Duodenal mucosa (tissue), 2 donors: ENCODE measurements around the gene UVRAG.
"Not testable (repeated sequence)": the region's sequence is repeated elsewhere in the genome, so short reads cannot be mapped to it uniquely, and the experiment has no call there.

Source experiments
- H3K27ac ChIP-seq: one replicate; pipeline ENCODE4 v1.7.0; 2013; ENCODE audit warnings: low read depth, low read length
- H3K27me3 ChIP-seq, 2 donors: one replicate each; pipeline ENCODE4 v1.7.0; 2013; ENCODE audit warnings: low read length in 2 of 2, control low read depth in 1 of 2; ENCODE audit not compliant: insufficient read depth in 2 of 2, control insufficient read depth in 1 of 2
- H3K36me3 ChIP-seq, 2 donors: one replicate each; pipeline ENCODE4 v1.7.0; 2013; ENCODE audit warnings: low read length in 2 of 2, control low read depth in 1 of 2; ENCODE audit not compliant: insufficient read depth in 2 of 2, control insufficient read depth in 1 of 2
- H3K4me1 ChIP-seq, 2 donors: one replicate each; pipeline ENCODE4 v1.7.0; 2013; ENCODE audit warnings: low read length in 2 of 2, control low read depth in 1 of 2; ENCODE audit not compliant: insufficient read depth in 2 of 2, control insufficient read depth in 1 of 2
- H3K4me3 ChIP-seq, 2 donors: one replicate each; pipeline ENCODE4 v1.7.0; 2013; ENCODE audit warnings: low read length in 2 of 2, low read depth in 1 of 2
- H3K9ac ChIP-seq, 2 donors: one replicate each; pipeline ENCODE4 v1.7.0; 2013; ENCODE audit warnings: low read length in 2 of 2, low read depth in 1 of 2
- H3K9me3 ChIP-seq, 2 donors: one replicate each; pipeline ENCODE4 v1.7.0; 2013; ENCODE audit warnings: low read length in 2 of 2, control low read depth in 1 of 2; ENCODE audit not compliant: control insufficient read depth in 1 of 2

UVRAG gene

GRCh38 chr11:75930534-75930933, 115.5 kb downstream of the UVRAG start:
- no peaks in the 10 kb centered on the region for H3K36me3 ChIP-seq
- H3K27me3 ChIP-seq: no peaks in the 10 kb centered on the region
- H3K9ac ChIP-seq: no peak overlapping the region
- no peak overlapping the region for H3K4me3 ChIP-seq
- no peak overlapping the region for H3K27ac ChIP-seq
- H3K9me3 ChIP-seq: no peaks in the 10 kb centered on the region
- H3K4me1 ChIP-seq: peaks cover 10 to 18% of the 10 kb centered on the region in 2 donors

DNA sequence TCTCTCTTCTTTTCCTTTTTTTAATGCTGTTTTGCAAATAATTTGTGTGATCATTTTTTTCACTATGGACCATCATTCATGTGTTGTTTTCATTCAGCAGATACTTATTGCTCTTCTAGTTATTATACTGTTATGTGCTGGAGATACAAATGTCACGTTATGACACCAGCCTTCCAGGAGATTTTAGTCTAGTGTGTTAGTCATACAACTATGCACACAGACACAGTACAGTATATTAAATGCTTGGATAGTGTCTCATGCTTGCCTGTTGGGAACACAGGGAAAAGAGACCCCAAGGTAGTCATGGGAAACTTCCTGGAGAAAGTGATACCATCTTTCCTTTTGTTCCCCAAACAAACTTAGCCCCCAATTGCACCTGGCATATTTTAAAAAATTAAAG, 116.1 kb downstream of the UVRAG start:
- no peaks in the 10 kb centered on the region for H3K27me3 ChIP-seq
- H3K4me3 ChIP-seq: no peak overlapping the region
- H3K9ac ChIP-seq: no peak overlapping the region
- no peaks in the 10 kb centered on the region for H3K9me3 ChIP-seq
- peaks cover 4 to 13% of the 10 kb centered on the region in 2 donors for H3K4me1 ChIP-seq
- no peaks in the 10 kb centered on the region for H3K36me3 ChIP-seq
- H3K27ac ChIP-seq: no peak overlapping the region

GRCh38 chr11:75933736-75934135, 118.7 kb downstream of the UVRAG start:
- H3K9ac ChIP-seq, H3K27ac ChIP-seq, H3K36me3 ChIP-seq, H3K27me3 ChIP-seq, H3K4me1 ChIP-seq, H3K9me3 ChIP-seq, H3K4me3 ChIP-seq: not testable (repeated sequence)

GRCh38 chr11:75934851-75935250, 119.8 kb downstream of the UVRAG start:
- Histone ChIP-seq H3K36me3 (no peaks in the 10 kb centered on the region), H3K9me3 (no peaks in the 10 kb centered on the region), H3K4me1 (peaks cover under 1 to 1% of the 10 kb centered on the region in 2 donors), H3K27me3 (no peaks in the 10 kb centered on the region), H3K9ac (no peak overlapping the region), H3K4me3 (no peak overlapping the region), H3K27ac (no peak overlapping the region)

- H3K27ac ChIP-seq: no peak overlapping the region
- H3K9me3 ChIP-seq: no peaks in the 10 kb centered on the region
- no peaks in the 10 kb centered on the region for H3K36me3 ChIP-seq
- peaks cover 0 to 3% of the 10 kb centered on the region in 2 donors for H3K4me1 ChIP-seq
- no peaks in the 10 kb centered on the region for H3K27me3 ChIP-seq
- no peak overlapping the region for H3K9ac ChIP-seq
- no peak overlapping the region for H3K4me3 ChIP-seq
Observed at GRCh38 chr11:75938543-75938942, 123.5 kb downstream of the UVRAG start.

DNA sequence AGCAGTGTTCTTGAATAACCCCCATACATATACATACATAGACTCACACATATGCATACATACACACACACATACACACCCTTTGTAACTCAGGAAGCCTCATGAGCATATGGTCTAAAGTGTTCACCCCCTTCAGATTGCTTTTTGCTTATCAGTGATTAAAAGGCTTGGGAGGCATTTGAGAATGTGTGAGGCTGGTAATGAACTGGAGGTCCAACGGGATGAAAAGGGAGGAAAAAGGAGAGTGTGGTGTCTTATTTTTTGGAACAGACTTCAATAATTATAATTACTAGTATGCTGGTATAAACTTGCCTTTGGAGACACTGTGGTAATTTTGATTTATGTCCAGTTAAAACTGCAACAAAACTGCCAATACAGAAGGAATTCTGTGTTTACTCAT, 124.5 kb downstream of the UVRAG start:
- Histone ChIP-seq H3K4me1 (peaks cover 0 to 10% of the 10 kb centered on the region in 2 donors), H3K27ac (no peak overlapping the region), H3K9me3 (no peaks in the 10 kb centered on the region), H3K4me3 (no peak overlapping the region), H3K36me3 (no peaks in the 10 kb centered on the region), H3K9ac (no peak overlapping the region), H3K27me3 (no peaks in the 10 kb centered on the region)

DNA sequence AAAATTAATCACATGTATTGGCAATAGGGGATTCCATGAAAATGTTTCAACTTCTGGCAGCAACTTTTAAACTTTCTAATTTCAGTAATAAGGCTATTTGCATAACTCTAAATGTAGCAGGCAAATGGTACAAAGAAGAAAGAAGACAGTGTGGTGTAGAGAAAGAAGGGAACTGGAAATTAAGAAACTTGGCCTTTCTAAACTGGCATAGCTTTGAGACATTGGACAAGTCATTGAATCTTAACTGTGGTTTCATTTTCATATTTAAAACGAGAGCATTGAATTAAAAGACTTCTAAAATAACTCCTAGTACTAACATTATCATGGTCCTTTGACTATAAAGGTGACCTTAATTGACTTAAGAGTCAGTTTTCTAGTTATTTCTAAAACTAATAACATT, 125.0 kb downstream of the UVRAG start:
- Histone ChIP-seq H3K4me1 (peaks cover 0 to 10% of the 10 kb centered on the region in 2 donors), H3K9ac (no peak overlapping the region), H3K4me3 (no peak overlapping the region), H3K27ac (no peak overlapping the region), H3K27me3 (no peaks in the 10 kb centered on the region), H3K36me3 (no peaks in the 10 kb centered on the region), H3K9me3 (no peaks in the 10 kb centered on the region)

DNA sequence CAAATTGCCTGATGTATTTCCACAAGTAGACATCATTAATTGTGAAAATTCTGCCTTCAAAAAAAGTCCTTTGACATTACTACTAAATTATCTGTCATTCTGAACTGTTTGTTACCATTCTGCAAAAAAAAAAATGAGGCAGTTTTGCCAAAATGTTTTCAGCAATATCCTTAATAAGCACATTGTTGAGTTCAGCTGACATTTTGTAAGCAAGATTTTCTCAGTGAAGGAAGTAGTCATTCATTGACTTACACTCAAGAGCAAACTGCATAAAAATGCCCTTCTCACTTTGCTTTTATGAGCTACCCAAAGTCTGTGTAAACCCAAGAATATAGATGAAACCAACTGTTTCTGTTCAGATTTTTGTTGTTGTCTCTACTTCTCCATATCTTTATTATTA, 125.9 kb downstream of the UVRAG start:
- Histone ChIP-seq H3K27ac (no peak overlapping the region), H3K4me3 (no peak overlapping the region), H3K9me3 (no peaks in the 10 kb centered on the region), H3K9ac (no peak overlapping the region), H3K4me1 (peaks cover 4 to 14% of the 10 kb centered on the region in 2 donors), H3K36me3 (no peaks in the 10 kb centered on the region), H3K27me3 (no peaks in the 10 kb centered on the region)

- Histone ChIP-seq H3K36me3 (no peaks in the 10 kb centered on the region), H3K4me1 (peaks cover 14 to 26% of the 10 kb centered on the region in 2 donors)
Observed at GRCh38 chr11:75944515-75944914, 129.5 kb downstream of the UVRAG start.

DNA sequence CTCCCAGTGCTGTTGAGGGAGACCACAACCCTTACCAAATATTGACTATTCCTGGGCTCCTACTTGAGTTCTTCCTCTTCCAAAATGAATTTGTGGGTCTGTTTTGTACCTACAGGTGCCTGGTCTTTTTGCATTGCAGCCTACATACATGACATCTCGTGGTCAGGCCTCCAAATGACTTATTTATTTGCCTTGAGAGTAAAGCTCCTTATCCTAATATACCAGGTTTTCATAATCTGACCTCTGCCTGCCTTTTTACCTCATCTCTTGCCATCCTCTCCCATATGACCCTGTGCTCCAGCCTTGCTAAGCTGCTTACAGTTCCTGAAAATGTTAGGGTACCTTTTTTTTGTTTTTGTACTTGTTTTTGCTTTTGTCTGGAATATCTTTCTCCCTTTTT, 130.4 kb downstream of the UVRAG start:
- no peak overlapping the region for H3K9ac ChIP-seq
- peaks cover 14 to 26% of the 10 kb centered on the region in 2 donors for H3K4me1 ChIP-seq
- H3K27me3 ChIP-seq: no peaks in the 10 kb centered on the region
- no peak overlapping the region for H3K27ac ChIP-seq
- H3K4me3 ChIP-seq: no peak overlapping the region
- H3K36me3 ChIP-seq: no peaks in the 10 kb centered on the region
- no peaks in the 10 kb centered on the region for H3K9me3 ChIP-seq

More at GRCh38 chr11:75944515-75944914, 129.5 kb downstream of the UVRAG start:
- no peak overlapping the region for H3K4me3 ChIP-seq
- no peaks in the 10 kb centered on the region for H3K27me3 ChIP-seq
- no peak overlapping the region for H3K9ac ChIP-seq
- no peak overlapping the region for H3K27ac ChIP-seq
- H3K9me3 ChIP-seq: no peaks in the 10 kb centered on the region

- Histone ChIP-seq H3K27me3 (no peaks in the 10 kb centered on the region), H3K4me3 (no peak overlapping the region), H3K9ac (no peak overlapping the region), H3K27ac (no peak overlapping the region), H3K9me3 (no peaks in the 10 kb centered on the region), H3K36me3 (no peaks in the 10 kb centered on the region), H3K4me1 (peaks cover 14 to 26% of the 10 kb centered on the region in 2 donors)
Observed at GRCh38 chr11:75945947-75946346, 130.9 kb downstream of the UVRAG start.
